Transverse colon (tissue), 4 donors: ENCODE data around the gene HNRNPL. TPM values are rescaled to one million over a fixed set of nuclear protein-coding genes. Genes with fewer than 3 reads are reported as not detected.

ENCODE experiments used
- DNase-seq: peaks from one replicate; pipeline ENCODE4 v3.0.0-alpha.2; 2019
- H3K27ac ChIP-seq, 4 donors: fragments of 200-600 bp; sonication (generic); 2 replicates each; pipeline ENCODE4 v1.5.1; 2016 to 2018; ENCODE audit warnings: inconsistent platforms in 4 of 4
- H3K27me3 ChIP-seq: fragments of 200-600 bp; sonication (generic); 2 replicates; pipeline ENCODE4 v1.5.1; 2017; ENCODE audit warnings: inconsistent platforms
- H3K36me3 ChIP-seq, 4 donors: fragments of 200-600 bp; sonication (generic); 2 replicates each; pipeline ENCODE4 v1.5.1; 2017 to 2019; ENCODE audit warnings: inconsistent platforms in 4 of 4
- H3K4me1 ChIP-seq, 4 donors: fragments of 200-600 bp; sonication (generic); 2 replicates each; pipeline ENCODE4 v1.5.1; 2017 to 2020; ENCODE audit warnings: inconsistent platforms in 4 of 4
- H3K4me3 ChIP-seq, 4 donors: fragments of 200-600 bp; sonication (generic); 1 replicate in 1 of 4; 2 replicates in 3 of 4; pipeline versions ENCODE4 v1.5.1 to v1.6.1; 2017 to 2019; ENCODE audit warnings: inconsistent platforms in 4 of 4
- H3K9me3 ChIP-seq, 2 donors: fragments of 200-600 bp; sonication (generic); 2 replicates each; pipeline ENCODE4 v1.5.1; 2017 to 2019; ENCODE audit warnings: inconsistent platforms in 2 of 2
- CTCF ChIP-seq, 5 experiments: fragments of 200-600 bp in 3 of 5; fragments of 450-650 bp in 2 of 5; sonication (generic) in 3 of 5; IDR thresholded peaks; 1 replicate in 2 of 5; 2 replicates in 3 of 5; pipeline ENCODE4 v1.5.1; 2016 to 2017; ENCODE audit warnings: antibody characterized with exemption in 5 of 5, inconsistent platforms in 3 of 5, mild to moderate bottlenecking in 2 of 5, moderate library complexity in 1 of 5
- EP300 ChIP-seq: sonication (generic); formaldehyde crosslinking; IDR thresholded peaks from one replicate; pipeline ENCODE4 v1.6.1; 2017; ENCODE audit warnings: antibody characterized with exemption, low read depth
- POLR2A ChIP-seq: fragments of 450-650 bp; IDR thresholded peaks from one replicate; pipeline ENCODE4 v1.6.1; 2016; ENCODE audit warnings: antibody characterized with exemption, mild to moderate bottlenecking, moderate library complexity
- POLR2AphosphoS5 ChIP-seq, 3 donors: sonication (generic); formaldehyde crosslinking; IDR thresholded peaks; one replicate each; pipeline ENCODE4 v1.6.1; 2016; ENCODE audit warnings: antibody characterized with exemption in 3 of 3
- WGBS, 2 donors: methylation state at CpG; one replicate each; pipeline ENCODE4 v1.1.5; 2018; ENCODE audit warnings: low coverage in 1 of 2; 5-methylcytosine and 5-hydroxymethylcytosine counted together
- in situ Hi-C, 4 donors: fragments of 200-750 bp; cut with MboI; loops; one replicate each; pipeline versions ENCODE4 v1.15.0 to v1.15.1; 2017; ENCODE audit warnings: low sequenced_read_pairs in 3 of 4, low pct_ligation_motif_present in 1 of 4, low pct_unique_long_range_greater_than_20kb in 1 of 4
- intact Hi-C: fragments of 100-400 bp; cut with DNase I; formaldehyde crosslinking; loops from one replicate; pipeline ENCODE4 v1.15.1; 2023; ENCODE audit warnings: low total_unique reads
- total RNA-seq, 4 donors: library from RNA; depleted of rRNA; stranded (reverse); fragments of >200 nt; gene quantifications; one replicate each; pipeline ENCODE4 v1.1.0, GENCODE V29; 2016

Gene HNRNPL
- total RNA-seq, 4 donors from 2014 or later = 139 to 200 (median 174) TPM

- H3K4me3 ChIP-seq = no peak overlapping the region
- H3K4me1 ChIP-seq = peaks cover 0 to 10% (median 3%) of the 10 kb centered on the region in 4 donors
- no peaks in the 10 kb centered on the region for H3K9me3 ChIP-seq
- peaks cover 0 to 77% (median 36%) of the 10 kb centered on the region in 4 donors for H3K36me3 ChIP-seq
- peak overlapping the region in 1 of 4 donors; percentile 13 for H3K27ac ChIP-seq
- no peaks in the 10 kb centered on the region for H3K27me3 ChIP-seq
- TF ChIP-seq POLR2AphosphoS5 (IDR thresholded peaks at IDR 0.05) (no peak), EP300 (no peak), CTCF (IDR thresholded peaks at IDR 0.05) (no peak), POLR2A (no peak)
- in situ Hi-C loops = no loop called here
- no peak for DNase-seq
- intact Hi-C loops = loop anchor here (10.0 kb wide), 1 partner anchor 184 kb away; no protein-coding TSS in a partner anchor
- 87% methylated on average over 19 of the region's 19 CpGs; no CpG with 5 or more reads in 1 of the 2 donors for WGBS, 2 donors
Observed at GRCh38 chr19:38838208-38838985, 11.4 kb downstream of the HNRNPL start.

GRCh38 chr19:38837656-38838121 is 12.1 kb downstream of the HNRNPL start:
- H3K4me1 ChIP-seq = peaks cover 0 to 14% (median 5%) of the 10 kb centered on the region in 4 donors
- H3K4me3 ChIP-seq = no peak overlapping the region
- peak overlapping the region in 1 of 4 donors; percentile 13 for H3K27ac ChIP-seq
- in situ Hi-C loops (no loop called here), intact Hi-C loops (loop anchor here (10.0 kb wide), 1 partner anchor 183 kb away; no protein-coding TSS in a partner anchor)
- no peaks in the 10 kb centered on the region for H3K9me3 ChIP-seq
- TF ChIP-seq POLR2AphosphoS5 (IDR thresholded peaks at IDR 0.05) = no peak
- no peak for TF ChIP-seq EP300
- no peak for TF ChIP-seq CTCF (IDR thresholded peaks at IDR 0.05)
- TF ChIP-seq POLR2A = no peak
- H3K27me3 ChIP-seq = no peaks in the 10 kb centered on the region
- peaks cover 0 to 70% (median 31%) of the 10 kb centered on the region in 4 donors for H3K36me3 ChIP-seq
- no peak for DNase-seq
- 80 to 93% methylated on average over 1 to 7 of the region's 7 CpGs for WGBS, 2 donors

- H3K36me3 ChIP-seq = peaks cover 0 to 65% (median 28%) of the 10 kb centered on the region in 4 donors
- no peaks in the 10 kb centered on the region for H3K9me3 ChIP-seq
- H3K4me3 ChIP-seq = no peak overlapping the region
- in situ Hi-C loops (no loop called here), intact Hi-C loops (loop anchor here (10.0 kb wide), 1 partner anchor 182 kb away; no protein-coding TSS in a partner anchor)
- TF ChIP-seq POLR2A (no peak), POLR2AphosphoS5 (IDR thresholded peaks at IDR 0.05) (peak in 1 of 3 donors; percentile 9), CTCF (IDR thresholded peaks at IDR 0.05) (no peak)
- H3K27ac ChIP-seq = peak overlapping the region in 1 of 4 donors; percentile 13
- H3K27me3 ChIP-seq = no peaks in the 10 kb centered on the region
- 92 to 100% methylated on average over 1 to 5 of the region's 6 CpGs for WGBS, 2 donors
- no peak for DNase-seq
- peaks cover 3 to 19% (median 11%) of the 10 kb centered on the region in 4 donors for H3K4me1 ChIP-seq
Observed at GRCh38 chr19:38836983-38837626, 12.7 kb downstream of the HNRNPL start.
